Measurements from ENCODE around the gene NDUFA8.

GRCh38 chr9:122112238-122112637 lies 47.3 kb downstream of the NDUFA8 start:
- TF ChIP-seq POLR2A (IDR thresholded peaks at IDR 0.05; ENCODE audit: low read depth, low read length) (no peak), TAF1 (IDR thresholded peaks at IDR 0.05; ENCODE audit: borderline replicate concordance, low read depth, low read length) (no peak), POLR2AphosphoS5 (IDR thresholded peaks at IDR 0.05; ENCODE audit: low read depth, low read length) (no peak)
